PFSK-1 (cell line): Measurements from ENCODE around the gene KMT5B. TPM values are rescaled to one million over a fixed set of nuclear protein-coding genes. Genes with fewer than 3 reads are reported as not detected.

Experiments
- FOXP2 ChIP-seq: optimal IDR thresholded peaks from 2 replicates; pipeline ENCODE3; 2011; ENCODE audit warnings: borderline replicate concordance, control low read depth, inconsistent platforms; ENCODE audit not compliant: insufficient read depth; ENCODE audit errors: extremely low read length, extremely low read depth
- POLR2AphosphoS5 ChIP-seq: IDR thresholded peaks from 2 replicates; pipeline ENCODE4 v1.6.1; 2012; ENCODE audit warnings: low read depth, mild to moderate bottlenecking, control low read depth, low read length, moderate library complexity
- SIN3A ChIP-seq: IDR thresholded peaks from 2 replicates; pipeline ENCODE4 v1.6.1; 2012; ENCODE audit warnings: mild to moderate bottlenecking, low read length, moderate library complexity, borderline replicate concordance; ENCODE audit not compliant: insufficient read depth
- TAF1 ChIP-seq: IDR thresholded peaks from 2 replicates; pipeline ENCODE4 v1.6.1; 2012; ENCODE audit warnings: low read length, control low read depth, borderline replicate concordance; ENCODE audit not compliant: insufficient read depth
- polyA plus RNA-seq: library from polyadenylated mRNA; unstranded; fragments of >200 nt; gene quantifications from one replicate; pipeline ENCODE4 v1.2.1, GENCODE V29; 2012; ENCODE audit warnings: low read depth, missing spikeins; ENCODE audit not compliant: insufficient read length
- TF ChIP-seq, protein P1 (sequence below), 2 experiments: IDR thresholded peaks; 2 replicates each; pipeline versions ENCODE4 v1.6.1 to v1.8.0; 2011 to 2012; ENCODE audit warnings: low read depth in 2 of 2, low read length in 2 of 2, control low read depth in 1 of 2, inconsistent platforms in 1 of 2, mild to moderate bottlenecking in 1 of 2, moderate library complexity in 1 of 2; ENCODE audit not compliant: insufficient read depth in 1 of 2

The KMT5B gene
- 39.2 TPM for polyA plus RNA-seq

DNA sequence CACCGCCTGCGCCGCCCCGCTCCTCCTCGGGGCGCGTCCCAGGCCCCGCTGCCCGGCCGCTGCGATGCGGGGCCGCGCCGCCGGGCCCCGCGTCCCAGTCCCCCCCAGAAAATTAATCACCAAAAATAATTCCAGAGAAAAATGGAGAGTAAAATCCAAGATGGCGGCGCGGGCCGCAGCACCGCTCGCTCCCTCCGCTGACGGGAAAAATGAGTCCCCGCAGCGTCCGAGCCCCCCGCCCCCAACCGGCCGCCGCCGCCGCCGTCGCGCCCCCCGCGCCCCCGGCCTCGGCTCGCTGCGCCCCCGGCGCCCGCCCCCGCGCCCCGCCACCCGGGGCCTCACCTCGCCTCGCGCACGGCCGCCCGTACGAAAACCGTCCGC is at the start of gene KMT5B:
KMT5B (minus strand) TSS at position 162 of the 381 bp plus-strand sequence. CDS start 23,220 bp downstream, outside the sequence.
- TF ChIP-seq FOXP2, result peak; percentile 3
- TF ChIP-seq, protein P1, sequence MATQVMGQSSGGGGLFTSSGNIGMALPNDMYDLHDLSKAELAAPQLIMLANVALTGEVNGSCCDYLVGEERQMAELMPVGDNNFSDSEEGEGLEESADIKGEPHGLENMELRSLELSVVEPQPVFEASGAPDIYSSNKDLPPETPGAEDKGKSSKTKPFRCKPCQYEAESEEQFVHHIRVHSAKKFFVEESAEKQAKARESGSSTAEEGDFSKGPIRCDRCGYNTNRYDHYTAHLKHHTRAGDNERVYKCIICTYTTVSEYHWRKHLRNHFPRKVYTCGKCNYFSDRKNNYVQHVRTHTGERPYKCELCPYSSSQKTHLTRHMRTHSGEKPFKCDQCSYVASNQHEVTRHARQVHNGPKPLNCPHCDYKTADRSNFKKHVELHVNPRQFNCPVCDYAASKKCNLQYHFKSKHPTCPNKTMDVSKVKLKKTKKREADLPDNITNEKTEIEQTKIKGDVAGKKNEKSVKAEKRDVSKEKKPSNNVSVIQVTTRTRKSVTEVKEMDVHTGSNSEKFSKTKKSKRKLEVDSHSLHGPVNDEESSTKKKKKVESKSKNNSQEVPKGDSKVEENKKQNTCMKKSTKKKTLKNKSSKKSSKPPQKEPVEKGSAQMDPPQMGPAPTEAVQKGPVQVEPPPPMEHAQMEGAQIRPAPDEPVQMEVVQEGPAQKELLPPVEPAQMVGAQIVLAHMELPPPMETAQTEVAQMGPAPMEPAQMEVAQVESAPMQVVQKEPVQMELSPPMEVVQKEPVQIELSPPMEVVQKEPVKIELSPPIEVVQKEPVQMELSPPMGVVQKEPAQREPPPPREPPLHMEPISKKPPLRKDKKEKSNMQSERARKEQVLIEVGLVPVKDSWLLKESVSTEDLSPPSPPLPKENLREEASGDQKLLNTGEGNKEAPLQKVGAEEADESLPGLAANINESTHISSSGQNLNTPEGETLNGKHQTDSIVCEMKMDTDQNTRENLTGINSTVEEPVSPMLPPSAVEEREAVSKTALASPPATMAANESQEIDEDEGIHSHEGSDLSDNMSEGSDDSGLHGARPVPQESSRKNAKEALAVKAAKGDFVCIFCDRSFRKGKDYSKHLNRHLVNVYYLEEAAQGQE (IDR thresholded peaks at IDR 0.05; ENCODE audit: insufficient read depth in 1 of 2, low read depth in 2 of 2, low read length in 2 of 2), result 0 out of 4 replicates have a peak, but pooled peaks of 1 of the 2 experiments have one; percentile 10
- no peak for TF ChIP-seq SIN3A
- TF ChIP-seq TAF1, result peak; percentile 52; the same call in 1 of the 2 replicates
- TF ChIP-seq POLR2AphosphoS5, result no peak

DNA sequence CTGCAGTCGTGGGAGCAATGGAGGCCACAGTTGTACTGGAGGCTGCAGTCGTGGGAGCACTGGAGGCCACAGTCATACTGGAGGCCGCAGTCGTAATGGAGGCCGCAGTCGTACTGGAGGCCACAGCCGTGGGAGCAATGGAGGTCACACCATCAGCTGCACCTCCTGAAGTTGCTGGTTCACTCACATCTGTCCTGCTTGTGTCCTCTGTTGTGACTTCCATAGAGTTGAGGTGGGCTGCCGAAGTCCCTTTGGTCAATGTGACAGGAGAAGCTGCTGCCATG is 49.4 kb upstream of the KMT5B start:
- no peak for TF ChIP-seq TAF1
- TF ChIP-seq, protein P1 (IDR thresholded peaks at IDR 0.05; ENCODE audit: insufficient read depth in 1 of 2, low read depth in 2 of 2, low read length in 2 of 2), result no peak
- TF ChIP-seq SIN3A, result no peak
- TF ChIP-seq POLR2AphosphoS5, result no peak
- TF ChIP-seq FOXP2, result no peak

DNA sequence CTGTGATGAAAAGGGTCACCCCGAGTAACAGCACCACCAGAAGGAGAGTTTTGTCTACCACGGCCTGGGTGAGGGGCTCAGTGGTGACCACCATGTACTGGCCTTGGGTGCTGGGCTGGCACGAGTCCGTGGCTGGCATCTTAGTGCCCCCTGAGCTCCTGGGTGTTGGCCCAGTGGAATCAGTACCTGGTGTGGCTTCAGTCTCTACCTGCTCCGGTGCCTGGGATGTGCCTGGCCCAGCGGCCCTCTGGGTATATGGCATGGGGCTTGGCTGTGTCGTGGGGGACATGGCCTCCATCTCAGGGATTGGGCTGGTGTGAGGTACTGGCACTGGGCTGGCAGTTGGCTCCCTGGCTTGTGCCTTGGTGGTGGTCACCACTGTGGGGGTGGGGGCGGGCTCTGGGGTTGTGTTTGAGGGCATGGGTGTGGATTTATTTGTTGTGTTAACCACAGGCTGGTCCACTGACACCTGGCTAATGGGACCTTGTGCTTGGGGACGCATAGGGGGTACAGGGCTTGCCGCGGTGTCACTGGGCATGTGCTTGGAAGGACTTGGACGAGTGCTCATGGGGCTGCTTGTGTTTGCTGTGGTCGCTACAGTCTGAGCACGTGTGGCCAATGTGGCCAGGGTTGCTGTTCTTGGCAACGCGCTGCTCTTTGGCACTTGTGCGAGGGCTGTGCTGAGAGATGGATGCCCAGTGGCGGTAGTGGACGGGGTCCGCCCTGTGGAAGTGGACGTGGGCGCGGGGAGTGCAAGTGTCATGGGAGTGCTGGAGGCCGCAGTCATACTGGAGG is 48.9 kb upstream of the KMT5B start:
- TF ChIP-seq, protein P1 (IDR thresholded peaks at IDR 0.05; ENCODE audit: insufficient read depth in 1 of 2, low read depth in 2 of 2, low read length in 2 of 2), result no peak
- TF ChIP-seq SIN3A, result no peak
- TF ChIP-seq TAF1, result no peak
- no peak for TF ChIP-seq FOXP2
- TF ChIP-seq POLR2AphosphoS5, result no peak

DNA sequence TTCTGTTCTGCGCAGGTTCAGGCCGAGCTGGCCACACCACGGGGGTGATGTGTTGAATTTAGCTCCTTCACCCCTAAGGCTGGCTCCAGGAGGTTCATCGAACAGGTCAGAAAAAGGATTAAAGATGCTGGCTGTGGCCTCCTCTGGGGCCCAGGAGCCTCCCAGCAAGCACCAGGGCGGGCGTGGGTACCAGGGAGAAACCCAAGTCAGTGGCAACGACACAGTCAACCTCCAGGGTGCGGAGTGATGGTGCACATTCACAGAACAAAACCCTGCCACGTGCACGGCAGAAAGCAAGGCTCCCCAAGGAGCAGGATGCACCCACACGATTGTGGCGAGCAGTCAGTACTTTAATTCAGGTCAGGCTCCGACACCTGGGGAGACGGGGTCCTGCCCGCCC is 47.9 kb upstream of the KMT5B start:
- TF ChIP-seq POLR2AphosphoS5 (no peak), TAF1 (no peak), FOXP2 (no peak), SIN3A (no peak)
- TF ChIP-seq, protein P1 (IDR thresholded peaks at IDR 0.05; ENCODE audit: insufficient read depth in 1 of 2, low read depth in 2 of 2, low read length in 2 of 2), result no peak
